HK-2 (cell line): ENCODE data around the gene CHRD.

ENCODE experiments used
- DNase-seq: peaks from one replicate; pipeline ENCODE4 v3.0.0-alpha.2; 2018; ENCODE audit not compliant: unreplicated experiment

The CHRD gene

DNA sequence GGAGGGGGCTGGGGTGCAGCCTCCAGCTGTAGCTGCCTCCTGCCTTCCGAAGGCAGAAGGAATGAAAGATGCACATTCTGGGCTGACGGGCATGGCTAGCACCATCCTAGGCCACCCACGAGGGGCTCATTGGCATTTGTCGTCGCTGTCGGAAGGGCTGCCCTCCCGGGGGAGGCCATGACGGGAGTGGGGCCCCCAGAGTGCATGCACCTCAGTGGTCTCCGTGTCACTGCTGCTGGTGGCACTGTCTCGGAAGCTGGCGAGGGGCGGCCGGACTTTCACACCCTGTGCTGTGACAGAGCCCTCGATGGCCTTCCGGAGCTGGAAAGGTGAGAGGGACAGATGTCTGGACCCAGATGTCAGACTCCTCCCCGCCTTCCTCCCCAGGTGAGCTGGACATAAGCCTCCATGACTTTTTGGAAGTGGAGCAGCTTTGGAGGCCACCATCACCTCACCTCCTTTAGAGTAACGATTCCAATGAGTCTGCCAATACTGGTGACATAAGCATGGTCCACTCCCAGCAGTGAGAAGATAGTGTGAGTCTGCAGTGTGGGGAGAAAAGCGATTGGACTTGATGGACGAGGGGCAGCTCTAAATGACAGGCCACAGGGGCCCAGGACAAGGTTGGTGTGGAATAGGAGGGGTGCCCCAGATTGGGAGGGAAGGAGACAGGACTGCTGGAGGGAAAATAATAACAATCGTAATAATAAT, 33.2 kb upstream of the CHRD start:
- no peak for DNase-seq

DNA sequence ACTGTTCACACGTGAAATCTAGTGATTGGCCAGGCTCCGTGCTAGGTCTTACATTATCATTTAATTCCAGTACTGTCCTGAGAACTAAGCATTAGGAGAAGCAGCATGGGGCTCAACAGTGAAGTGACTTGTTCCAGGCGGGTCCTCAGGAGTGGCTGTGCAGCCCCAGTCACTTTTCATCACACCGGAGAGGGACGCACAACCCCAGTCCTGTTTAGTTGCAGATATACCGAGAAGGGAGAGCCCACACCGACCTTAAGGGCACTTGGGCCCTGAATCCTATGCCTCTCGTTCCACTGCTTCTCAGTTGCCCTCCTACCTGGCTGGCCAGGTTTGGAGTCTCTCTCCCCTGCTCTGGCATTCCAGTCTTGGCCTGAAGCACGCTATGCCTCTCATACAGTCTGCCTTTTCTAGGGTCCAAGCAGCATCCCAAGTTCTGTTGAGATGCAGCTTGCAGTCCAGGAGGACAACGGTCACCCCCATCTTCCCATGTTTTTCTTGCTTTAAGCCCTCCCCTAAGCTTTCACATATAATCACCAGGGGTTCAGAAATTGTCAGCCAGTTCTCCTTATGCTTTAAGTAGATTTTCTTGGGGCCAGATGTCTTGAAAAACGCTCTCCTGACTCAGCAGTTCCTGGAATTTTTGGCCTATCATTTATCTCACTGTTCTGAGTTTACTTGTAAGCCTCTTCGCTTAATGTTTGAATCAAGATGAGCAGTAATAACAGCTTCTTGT, 32.4 kb upstream of the CHRD start:
- DNase-seq = no peak

DNA sequence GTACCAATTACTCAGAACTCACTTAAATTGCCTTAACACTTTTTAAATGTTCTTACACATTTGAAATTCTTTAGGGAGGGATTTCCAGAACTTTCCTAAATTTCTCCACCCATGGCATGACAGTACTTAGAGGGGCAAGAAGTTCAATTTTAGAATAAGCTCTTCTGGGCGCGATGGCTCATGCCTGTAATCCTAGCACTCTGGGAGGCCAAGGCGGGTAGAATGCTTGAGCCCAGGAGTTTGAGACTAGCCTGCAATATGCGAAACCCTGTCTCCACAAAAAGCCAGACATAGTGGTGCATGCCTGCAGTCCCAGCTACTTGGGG, 31.8 kb upstream of the CHRD start:
- DNase-seq = no peak

DNA sequence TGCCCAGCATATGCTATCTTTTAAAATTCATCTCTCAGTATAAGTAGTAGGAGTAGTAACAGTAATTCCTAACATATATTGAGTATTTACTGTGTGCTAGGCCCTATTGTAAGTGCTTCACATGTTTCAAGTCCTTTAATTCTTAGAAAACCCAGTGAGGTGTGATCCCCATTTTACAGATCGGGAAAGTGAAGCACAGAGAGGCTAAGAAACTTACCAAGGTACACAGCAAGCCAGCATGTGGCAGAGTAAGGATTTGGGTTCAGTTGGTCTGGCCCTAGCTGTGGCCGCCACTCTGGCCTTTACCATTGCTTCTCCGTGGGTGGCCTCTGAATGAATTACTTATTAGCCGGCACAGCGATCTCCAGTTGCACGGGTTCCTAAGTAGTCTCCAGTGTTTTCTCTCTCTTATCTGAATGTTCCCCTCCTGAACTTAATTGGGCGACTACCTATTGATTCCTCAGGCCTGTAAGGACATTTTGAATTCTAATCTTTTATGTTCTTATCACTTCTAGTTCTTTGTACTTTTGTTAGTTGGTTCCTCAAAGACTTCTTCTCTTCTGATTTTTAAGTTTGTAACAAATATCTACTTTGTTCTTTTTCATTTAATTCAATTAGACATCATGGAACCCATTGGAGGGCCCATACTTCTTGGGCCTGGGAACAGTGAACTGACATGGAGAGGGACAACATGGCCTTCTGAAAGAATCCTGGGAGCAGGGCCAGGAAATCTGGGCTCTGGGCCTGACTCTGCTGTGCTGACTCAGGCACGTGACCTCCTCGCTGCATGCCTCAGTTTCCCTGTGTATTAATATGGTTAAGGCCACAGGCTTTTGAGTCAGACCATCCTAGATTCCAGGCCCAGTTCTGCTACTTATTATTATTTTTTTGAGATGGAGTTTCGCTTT, 30.0 kb upstream of the CHRD start:
- no peak for DNase-seq

DNA sequence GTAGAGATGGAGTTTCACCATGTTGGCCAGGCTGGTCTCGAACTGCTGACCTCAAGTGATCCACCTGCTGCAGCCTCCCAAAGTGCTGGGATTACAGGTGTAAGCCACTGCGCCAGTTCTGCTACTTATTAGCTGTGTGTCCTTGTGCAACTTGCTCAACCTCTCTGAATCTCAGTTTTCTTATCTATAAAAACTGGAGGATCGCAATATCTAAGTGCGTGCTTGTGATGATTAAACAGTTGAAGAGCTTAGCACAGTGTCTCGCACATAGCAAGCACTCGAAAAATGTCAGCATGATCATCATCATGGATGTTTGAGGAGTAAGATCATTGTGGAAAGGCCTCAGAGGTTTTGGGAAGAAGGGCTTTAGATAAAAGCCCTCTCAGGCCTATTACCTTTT, 29.2 kb upstream of the CHRD start:
- no peak for DNase-seq

DNA sequence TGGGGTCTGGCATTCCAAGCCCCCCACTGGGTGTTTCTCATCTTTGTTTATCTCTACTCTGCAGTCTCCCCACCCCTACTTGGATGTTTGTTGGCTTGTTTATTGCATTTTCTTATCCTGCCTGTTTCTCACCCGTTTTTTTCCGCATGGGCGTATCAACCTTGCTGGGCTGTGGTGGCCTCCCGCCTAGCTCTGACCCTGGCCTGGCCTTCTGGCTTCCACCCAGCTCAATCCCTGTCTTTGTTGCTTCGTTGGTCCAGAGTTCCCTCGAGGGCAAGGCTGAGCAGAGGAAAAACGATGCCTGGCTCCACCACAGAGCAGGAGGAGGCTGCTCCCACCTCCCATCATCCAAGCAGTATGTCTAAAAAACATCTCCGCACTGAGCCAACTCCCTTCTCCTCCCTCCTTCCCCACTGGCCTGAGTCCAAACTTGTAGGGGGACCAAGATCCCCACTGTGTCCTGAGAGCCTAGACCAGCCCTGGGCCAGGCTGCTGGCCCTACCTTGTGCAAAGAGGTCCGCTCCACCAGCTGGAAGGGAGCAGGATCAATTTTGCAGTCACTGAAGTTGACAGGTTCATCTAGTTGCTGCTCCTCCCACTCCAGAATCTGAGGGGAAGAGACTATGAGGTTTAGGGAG, 28.2 kb upstream of the CHRD start:
- DNase-seq = no peak

DNA sequence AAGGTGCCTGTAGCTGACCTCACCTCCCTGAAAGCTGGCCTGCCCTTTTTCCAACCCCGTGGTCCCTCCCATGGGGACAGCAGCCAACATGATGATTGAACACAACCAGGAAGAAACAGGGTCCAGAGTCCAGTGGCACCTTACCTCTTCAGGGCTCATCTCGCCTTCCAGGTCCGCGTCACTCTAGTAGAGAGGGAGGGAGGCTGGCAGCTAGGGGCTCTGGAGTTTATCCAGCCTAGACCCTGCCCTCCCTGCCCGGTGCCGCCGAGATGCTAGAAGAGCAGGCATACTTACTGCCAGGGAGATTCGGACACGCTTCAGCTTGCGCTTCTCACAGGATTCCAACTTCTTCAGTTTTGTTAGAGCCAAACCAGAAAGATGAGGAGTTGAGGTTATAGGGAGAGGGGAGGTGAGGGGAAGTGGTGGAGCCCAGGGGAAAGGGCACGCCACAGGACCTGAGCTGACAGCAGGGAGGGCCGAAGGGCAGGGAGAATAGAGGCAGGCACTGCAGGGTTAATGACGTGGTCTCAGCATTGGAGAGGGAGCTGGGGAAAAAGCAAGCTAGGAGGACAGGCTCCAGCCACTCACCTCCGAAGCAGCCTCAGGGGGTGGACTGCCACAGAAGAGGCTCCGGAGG, 27.6 kb upstream of the CHRD start:
- no peak for DNase-seq

DNA sequence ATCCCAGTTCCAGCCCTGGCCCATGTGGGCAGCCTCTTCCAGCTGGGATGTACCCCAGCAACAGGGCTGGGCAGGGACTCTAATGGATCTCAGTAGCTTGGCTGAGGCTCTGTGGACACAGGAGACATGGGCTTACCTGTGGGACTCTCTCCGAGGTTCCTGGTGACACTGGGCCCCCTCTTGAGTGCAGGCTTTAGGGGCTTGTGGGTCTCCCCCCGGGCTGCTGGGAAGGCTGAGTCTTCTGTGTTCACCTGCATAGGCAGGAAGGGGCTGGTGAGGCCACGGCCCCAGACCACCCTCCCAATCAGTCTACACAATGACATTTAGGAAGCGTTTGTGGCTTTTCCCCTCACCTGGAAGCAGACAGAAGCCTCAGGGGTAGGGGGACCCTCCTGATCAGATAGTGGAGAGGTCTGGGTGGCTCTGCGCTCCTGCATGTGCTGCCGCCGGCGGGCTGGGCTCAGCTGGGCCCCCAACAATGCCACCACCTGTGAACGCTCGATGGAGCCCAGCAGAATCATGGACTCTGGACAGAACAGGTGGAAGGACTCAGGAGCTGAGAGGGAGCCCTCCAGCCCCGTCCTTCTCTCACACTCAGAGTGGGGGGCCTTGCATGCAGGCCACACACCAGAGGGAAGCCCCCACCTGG, 26.8 kb upstream of the CHRD start:
- no peak for DNase-seq

DNA sequence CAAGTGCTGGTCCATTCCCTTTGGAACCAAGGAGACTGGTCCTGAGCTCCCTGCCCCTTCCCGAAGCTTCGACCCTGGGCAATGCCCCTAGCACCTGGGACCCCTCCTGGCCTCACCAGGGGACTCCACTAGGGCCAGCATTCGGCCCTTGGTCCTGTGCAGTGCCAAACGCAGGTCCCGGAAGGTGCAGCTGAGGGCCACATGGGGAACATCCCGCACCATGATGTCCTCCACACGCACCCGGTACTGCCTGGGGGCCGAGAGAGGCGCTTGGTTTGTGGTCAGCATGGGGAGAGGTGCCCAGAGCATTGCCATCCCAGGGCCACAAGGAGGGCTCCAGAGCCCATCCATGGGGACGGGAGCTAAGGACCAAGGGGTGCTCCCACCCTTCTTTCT, 26.3 kb upstream of the CHRD start:
- no peak for DNase-seq

DNA sequence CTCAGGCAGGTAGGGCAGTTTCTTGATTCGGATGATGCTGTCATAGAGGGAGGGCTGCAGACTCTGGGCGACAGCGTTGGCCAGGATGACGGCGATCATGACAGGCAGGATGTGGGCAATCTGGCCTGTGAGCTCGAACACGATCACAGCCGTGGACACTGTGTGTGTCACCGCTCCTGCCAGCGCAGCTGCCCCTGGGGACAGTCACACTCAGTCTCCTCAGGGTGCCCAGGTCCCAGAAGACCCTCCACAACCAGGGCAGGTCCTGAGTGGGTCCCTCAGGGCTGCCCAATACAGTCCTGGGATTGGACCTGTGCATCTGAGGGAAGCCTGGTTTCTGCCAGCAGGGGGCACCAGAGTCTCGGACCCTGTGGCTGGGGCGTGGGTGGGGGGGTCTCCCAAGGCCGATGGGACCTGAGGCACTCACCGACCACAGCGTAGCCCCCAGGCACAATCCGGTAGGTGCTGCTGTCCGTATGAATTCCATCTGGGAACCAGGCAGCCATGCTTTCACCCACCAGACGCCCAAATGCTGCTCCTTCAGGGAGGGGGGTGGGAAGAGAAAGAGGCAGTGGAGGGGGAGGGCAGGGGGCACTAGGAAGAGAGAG, 25.6 kb upstream of the CHRD start:
- DNase-seq = peak; percentile 43

DNA sequence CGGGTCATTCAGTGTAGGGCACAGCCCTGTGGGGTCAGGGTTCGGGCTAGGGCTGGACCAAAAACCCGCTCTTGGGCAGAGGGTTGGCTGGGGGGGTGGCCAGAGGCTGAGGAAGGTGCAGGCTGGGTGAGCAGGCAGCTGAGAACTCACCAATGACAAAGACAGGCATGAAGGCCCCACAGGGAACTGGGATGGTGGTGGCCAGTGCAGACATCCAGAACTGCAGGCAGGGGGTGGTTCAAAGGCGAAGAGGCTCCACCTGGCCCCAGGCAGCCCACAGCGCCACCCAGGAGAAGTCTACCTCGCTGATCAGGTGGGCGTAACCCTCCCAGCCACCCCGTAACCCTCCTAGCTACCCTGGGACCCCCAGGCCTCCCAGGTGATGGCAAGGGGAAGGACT, 25.1 kb upstream of the CHRD start:
- no peak for DNase-seq

DNA sequence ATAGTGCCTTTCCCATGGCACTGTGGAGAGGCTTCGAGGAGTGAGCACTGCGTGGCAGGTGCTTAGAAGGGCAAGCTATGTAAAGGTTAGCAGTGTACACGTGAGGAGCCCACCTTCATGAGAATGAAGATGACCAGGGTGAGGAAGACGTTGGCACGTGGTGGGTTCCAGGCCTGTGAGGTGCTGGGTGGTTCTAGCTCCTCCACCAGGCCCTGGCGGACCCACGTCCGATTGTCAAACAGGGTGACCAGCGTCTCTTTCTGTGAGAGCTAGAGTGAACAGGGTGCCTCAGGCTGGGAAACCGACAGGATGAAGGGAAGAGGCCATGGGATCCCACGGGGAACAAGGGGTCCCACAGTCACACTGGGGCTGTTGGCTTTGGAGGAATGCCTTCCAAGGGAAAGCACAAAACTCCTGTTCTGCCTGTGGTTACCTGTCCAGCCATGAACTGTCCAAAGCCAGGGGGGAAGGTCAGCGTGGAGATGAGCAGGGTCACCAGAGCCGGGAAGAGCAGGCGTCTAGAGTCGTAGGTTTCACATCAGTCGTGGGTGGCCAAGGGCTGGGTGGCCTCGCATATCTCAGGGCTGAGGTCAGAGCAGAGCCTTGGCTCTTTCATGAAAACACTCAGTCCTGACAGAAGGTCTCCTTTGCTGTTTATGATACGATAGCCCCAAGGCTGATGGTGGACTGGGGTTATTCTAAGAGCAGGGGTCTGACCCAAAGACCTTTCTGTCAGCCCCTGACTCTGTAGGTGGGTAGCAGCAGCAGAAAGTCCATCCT, 24.4 kb upstream of the CHRD start:
- no peak for DNase-seq

DNA sequence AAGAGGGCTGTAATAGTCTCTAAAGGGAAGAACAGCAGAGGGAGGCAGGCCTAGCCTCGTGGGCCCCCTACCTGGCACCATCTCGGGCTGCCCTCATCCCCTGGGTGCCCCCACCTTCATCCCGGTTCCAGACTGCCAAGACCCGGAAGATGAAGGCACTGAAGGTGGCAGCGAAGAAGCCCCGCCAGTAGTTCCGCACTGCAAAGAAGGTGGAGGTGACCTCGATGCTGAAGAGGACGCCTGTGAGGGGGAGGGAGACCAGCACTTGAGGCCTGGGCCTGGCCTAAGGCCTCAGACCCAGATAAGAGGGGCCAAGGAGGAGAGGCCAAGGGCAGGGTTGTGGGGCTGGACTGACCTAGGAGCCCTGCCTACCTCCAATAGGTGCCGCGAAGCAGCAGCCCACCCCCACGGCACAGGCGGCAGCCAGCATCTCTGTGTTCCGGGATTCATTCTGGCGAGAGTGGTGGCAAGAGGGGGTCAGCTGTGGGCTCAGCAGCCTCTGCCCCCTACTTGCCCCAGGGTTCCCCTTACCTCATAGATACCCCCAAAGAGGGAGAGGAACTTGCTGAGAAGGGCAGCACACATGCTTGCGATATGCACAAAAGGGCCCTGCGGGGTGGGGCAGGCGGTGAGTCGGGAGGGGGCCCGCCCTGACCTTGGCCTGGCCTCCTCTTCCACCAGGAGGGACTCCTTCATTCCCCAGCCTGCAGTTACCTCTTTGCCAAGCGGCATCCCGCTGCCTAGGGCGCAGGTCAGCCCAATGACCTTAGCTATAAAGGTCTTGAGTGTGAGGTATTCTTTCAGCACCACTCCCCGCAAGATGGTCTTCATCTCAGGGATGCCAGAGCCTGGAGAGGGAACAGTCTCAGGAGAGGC, 22.4 kb upstream of the CHRD start:
- DNase-seq = no peak

DNA sequence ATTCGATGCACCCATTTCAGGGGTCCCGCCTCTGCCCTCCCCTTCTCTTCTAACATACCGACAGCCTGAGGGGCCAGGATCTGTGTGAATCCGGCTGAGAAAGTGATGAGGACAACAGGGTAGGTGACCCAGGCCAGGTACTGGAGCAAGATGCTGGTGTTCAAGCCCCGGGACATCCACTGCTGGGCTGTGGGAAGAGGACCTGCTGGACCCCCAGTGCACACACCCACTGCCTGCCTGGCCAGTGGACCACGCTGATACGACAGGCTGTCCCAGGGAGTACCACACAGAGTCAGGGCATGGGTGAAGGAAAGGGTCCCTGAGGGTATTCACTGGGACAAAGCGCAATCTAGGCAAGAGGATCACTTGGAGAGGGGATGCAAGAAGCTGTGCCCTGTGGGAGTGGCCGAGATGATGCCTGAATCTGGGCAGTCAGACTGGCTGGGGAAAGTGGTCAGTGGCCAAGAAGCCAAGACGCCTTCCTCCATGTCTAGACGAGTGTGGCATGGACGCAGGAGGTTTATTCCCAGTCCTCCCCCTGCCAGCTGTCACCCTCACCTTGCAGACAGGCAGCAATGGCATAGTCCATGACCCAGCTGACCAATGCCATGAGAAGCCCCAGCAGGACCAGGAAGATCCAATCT, 21.6 kb upstream of the CHRD start:
- no peak for DNase-seq

DNA sequence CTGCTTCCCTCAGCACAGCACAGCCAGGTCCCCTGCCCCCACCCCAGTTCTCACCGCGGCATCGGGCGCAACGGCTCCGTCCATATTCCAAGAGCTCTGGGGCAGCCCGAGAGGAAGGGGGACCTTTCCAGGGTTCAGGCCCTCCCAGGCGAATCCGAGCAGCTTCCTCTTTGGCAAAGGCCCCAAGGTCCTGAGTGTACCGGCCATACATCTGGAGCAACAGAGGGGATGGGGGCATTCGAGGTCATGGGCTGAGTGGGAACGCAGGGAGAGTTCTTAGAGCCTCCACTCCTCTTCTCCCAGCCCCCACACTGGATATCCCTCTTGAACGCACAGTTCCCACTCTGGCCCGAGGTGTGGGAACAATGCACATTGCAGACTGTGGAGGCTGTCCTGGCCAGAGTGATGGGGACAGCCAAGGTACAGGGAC, 20.9 kb upstream of the CHRD start:
- DNase-seq = no peak

DNA sequence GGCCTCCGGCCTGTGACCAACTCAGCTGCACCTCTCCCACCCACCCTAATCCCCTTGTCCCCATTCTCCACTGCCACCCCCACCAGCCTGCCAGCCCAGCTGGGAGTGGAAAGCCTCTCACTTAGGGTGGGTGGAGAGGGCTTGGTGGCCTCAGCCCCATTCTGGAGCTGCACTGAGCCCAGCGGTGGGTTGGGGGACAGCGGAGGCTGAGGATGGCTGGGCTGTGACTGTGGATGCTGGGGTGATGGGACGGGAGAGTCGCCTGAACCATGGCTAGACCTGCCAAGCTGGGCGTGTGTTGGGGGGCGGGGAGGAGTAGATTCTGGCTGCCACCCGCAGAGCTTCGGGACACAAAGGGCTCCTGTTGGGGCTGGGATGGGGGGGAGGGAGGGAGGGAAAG, 20.2 kb upstream of the CHRD start:
- no peak for DNase-seq

DNA sequence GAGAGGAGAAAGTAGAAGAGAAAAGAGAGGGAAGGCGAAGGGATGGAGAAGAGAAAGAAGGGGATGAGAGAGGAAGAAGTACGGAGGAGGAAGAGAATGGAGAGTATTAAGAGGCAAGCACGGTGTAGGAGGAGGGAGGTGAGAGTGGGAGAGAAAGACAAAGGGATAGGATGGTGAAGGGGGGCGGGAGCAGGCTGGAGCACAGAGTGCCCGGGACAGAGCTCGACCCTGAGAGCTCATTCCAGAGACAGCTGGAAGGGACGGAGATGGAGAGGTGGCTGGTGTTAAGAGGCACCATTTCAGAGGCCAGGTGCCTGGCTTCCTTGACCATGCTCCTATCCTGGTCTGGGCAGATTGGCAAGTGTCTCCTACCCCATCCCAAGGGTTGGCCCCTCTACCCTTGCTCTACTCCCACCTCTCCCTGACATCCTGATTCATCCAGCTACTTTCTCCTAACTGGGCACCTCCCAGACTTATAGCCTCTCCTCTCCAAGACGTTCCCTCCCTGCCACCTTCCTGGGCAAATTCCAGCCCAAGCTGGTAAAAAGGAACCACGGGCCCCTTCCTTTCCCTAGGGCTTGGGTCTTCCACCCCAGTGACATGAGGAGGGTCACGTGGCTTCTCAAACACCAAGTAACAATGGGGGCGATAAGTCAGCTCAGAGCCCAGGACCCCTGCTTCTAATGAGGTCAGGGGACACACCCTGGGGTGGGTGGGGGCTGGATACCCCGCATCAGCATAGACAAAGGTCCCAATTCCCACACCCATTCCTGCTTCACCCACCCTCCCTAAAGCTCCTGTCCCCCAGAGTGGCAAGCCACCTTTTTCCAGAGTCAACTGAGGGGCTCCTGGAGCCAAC, 19.6 kb upstream of the CHRD start:
- no peak for DNase-seq
